ENCODE data around the gene GRIFIN. TPM values are rescaled to one million over a fixed set of nuclear protein-coding genes. Genes with fewer than 3 reads are reported as not detected.

Gene GRIFIN
- total and polyA plus RNA-seq, 2 donors (not counting 1 experiment from before 2014, with no cell fraction given), result not detected

DNA sequence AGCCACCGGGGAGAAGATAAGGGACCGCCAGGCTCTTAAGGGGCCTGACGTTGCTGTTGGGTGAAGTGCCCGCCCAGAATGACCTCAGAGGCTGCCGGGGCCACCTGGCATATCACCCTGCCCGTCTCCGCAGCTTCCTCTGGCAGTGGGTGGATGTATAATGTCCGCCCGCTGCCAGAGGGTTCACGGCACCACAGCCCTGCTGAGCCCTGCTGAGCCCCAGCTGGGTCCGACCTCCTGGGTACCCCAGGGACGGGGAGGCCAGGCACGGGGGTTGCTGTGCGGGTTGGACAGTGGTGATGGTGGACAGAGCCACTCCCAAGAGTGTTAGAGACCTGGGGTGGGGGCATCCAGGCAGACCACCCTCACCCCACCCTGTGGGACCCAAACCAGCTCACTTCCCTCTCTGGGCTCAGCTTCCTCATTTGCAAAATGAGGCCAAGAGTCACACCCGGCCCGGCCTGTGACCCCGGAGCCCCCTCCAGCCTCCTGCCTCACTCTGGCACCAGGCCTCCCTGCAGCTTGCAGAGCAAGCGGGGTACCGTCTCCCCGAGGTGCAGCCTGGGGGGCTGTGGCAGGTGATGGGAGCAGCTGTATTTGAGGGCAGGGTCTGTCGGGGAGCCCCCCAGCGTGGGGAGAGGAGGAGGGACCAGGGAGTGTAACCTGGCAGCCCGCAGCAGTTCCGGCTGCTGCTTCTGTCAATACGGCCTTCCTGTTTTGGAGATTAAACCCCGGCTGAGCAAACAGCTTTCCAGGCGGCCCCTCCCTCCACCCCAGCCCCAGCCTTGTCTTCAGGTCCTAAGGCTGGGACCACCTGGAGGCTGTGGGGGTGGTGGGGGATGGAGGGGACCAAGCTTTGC is 34.9 kb upstream of the GRIFIN start:
- peaks cover 6% of the 10 kb centered on the region for H3K4me1 ChIP-seq (ENCODE audit: control insufficient read depth, extremely low read depth, insufficient read depth, low read length)
- H3K9me3 ChIP-seq (ENCODE audit: control insufficient read depth, insufficient read depth, low read depth, low read length), result no peaks in the 10 kb centered on the region
- H3K36me3 ChIP-seq (ENCODE audit: control insufficient read depth, insufficient read depth, low read length), result no peaks in the 10 kb centered on the region
- H3K4me3 ChIP-seq (replicated peaks in 1 of 4; ENCODE audit: control extremely low read depth in 1 of 4, insufficient read depth in 1 of 4, low read depth in 3 of 4, low read length in 4 of 4), result no peak overlapping the region
- H3K27me3 ChIP-seq (ENCODE audit: control insufficient read depth, insufficient read depth, low read length), result peaks cover 2% of the 10 kb centered on the region
- no peak overlapping the region for H3K27ac ChIP-seq (ENCODE audit: insufficient read depth, low read length)
- no peak overlapping the region for H3K9ac ChIP-seq (ENCODE audit: insufficient read depth, low read length)
- H4K20me1 ChIP-seq (ENCODE audit: control insufficient read depth, extremely low read depth, insufficient read depth, low read length), result no peaks in the 10 kb centered on the region
- no peak overlapping the region for H3K4me2 ChIP-seq (ENCODE audit: extremely low read depth, insufficient read depth, low read length)
- no peaks in the 10 kb centered on the region for H3K79me2 ChIP-seq (ENCODE audit: control insufficient read depth, insufficient read depth, low read length)
- TF ChIP-seq, protein P1, sequence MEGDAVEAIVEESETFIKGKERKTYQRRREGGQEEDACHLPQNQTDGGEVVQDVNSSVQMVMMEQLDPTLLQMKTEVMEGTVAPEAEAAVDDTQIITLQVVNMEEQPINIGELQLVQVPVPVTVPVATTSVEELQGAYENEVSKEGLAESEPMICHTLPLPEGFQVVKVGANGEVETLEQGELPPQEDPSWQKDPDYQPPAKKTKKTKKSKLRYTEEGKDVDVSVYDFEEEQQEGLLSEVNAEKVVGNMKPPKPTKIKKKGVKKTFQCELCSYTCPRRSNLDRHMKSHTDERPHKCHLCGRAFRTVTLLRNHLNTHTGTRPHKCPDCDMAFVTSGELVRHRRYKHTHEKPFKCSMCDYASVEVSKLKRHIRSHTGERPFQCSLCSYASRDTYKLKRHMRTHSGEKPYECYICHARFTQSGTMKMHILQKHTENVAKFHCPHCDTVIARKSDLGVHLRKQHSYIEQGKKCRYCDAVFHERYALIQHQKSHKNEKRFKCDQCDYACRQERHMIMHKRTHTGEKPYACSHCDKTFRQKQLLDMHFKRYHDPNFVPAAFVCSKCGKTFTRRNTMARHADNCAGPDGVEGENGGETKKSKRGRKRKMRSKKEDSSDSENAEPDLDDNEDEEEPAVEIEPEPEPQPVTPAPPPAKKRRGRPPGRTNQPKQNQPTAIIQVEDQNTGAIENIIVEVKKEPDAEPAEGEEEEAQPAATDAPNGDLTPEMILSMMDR (conservative IDR thresholded peaks at IDR 0.05 in 1 of 2, IDR thresholded peaks at IDR 0.05 in 1 of 2; ENCODE audit: low read depth in 1 of 2, low read length in 2 of 2), result no peak
- no peak for TF ChIP-seq EZH2 (IDR thresholded peaks at IDR 0.05; ENCODE audit: low read length, missing control alignments)
- no peak overlapping the region for H2AFZ ChIP-seq (ENCODE audit: low read length)
- no peak for DNase-seq (ENCODE audit: low read depth in 2 of 2)

DNA sequence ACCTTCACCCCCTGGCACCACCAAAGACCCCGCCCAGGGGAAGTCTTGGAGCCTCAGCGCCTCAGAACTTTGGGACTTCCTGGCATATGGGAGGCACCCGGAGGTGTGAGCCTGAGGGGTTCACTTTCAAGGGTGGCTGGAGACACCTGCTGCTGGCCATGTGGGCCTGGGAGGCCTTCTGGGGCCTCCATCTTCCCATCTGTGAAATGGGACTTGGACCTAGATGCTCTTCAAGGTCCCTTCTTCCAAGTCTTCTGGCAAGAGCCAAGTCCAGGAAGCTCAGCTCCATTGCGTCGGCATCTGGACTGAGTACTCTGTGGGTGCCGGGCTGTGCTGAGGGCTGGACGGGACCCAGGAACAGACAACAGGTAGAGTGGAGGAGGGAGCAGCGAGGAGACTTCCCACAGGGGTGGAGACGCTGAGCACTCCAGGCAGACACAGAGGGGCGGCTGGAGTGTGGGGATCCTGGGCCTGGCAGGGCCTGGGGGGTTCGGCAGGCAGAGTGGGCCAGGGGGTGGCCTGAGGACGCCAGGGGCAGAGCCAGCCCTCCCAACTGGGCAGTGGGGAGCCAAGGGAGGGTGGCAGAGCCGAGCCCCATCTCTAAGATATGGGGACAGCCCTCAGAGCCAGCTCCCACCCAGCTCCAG is 34.1 kb upstream of the GRIFIN start:
- Histone ChIP-seq H4K20me1 (ENCODE audit: control insufficient read depth, extremely low read depth, insufficient read depth, low read length) (no peaks in the 10 kb centered on the region), H2AFZ (ENCODE audit: low read length) (no peak overlapping the region), H3K4me1 (ENCODE audit: control insufficient read depth, extremely low read depth, insufficient read depth, low read length) (peaks cover 6% of the 10 kb centered on the region), H3K27me3 (ENCODE audit: control insufficient read depth, insufficient read depth, low read length) (peaks cover 2% of the 10 kb centered on the region), H3K79me2 (ENCODE audit: control insufficient read depth, insufficient read depth, low read length) (no peaks in the 10 kb centered on the region), H3K4me3 (replicated peaks in 1 of 4; ENCODE audit: control extremely low read depth in 1 of 4, insufficient read depth in 1 of 4, low read depth in 3 of 4, low read length in 4 of 4) (no peak overlapping the region), H3K9ac (ENCODE audit: insufficient read depth, low read length) (no peak overlapping the region), H3K4me2 (ENCODE audit: extremely low read depth, insufficient read depth, low read length) (no peak overlapping the region), H3K27ac (ENCODE audit: insufficient read depth, low read length) (no peak overlapping the region), H3K36me3 (ENCODE audit: control insufficient read depth, insufficient read depth, low read length) (no peaks in the 10 kb centered on the region), H3K9me3 (ENCODE audit: control insufficient read depth, insufficient read depth, low read depth, low read length) (no peaks in the 10 kb centered on the region)
- TF ChIP-seq, protein P1 (conservative IDR thresholded peaks at IDR 0.05 in 1 of 2, IDR thresholded peaks at IDR 0.05 in 1 of 2; ENCODE audit: low read depth in 1 of 2, low read length in 2 of 2), result no peak
- no peak for TF ChIP-seq EZH2 (IDR thresholded peaks at IDR 0.05; ENCODE audit: low read length, missing control alignments)
- no peak for DNase-seq (ENCODE audit: low read depth in 2 of 2)

DNA sequence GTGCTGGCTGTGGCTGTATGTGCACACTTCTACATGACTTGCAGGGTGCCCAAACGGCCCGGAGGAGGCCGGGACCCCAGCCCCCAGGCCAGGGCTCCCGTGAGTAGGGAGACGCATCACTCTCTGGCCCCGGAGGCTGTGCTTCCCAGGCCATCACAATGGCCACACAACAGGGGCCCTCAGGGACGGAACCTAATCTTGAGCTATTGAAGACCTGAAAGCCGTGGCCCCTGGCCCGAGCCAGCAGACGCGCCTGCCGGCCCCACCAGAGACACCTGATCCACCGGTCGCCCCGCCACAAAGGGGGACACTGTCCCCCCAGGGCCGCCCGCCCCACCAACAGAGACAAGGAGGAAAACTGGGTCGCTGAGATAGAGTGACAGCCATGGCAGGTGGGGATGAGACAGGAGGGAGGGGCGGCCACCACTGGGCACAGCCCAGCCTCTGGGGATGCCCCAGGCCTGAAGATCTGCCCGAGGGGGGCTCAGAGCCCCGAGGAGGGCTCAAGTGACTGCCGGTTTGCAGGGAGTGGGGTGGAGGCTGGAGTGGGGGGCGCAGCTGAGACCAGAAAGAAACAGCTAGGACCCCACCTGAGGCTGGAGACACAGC is 33.2 kb upstream of the GRIFIN start:
- DNase-seq (ENCODE audit: low read depth in 2 of 2), result no peak
- Histone ChIP-seq H3K9ac (ENCODE audit: insufficient read depth, low read length) (no peak overlapping the region), H4K20me1 (ENCODE audit: control insufficient read depth, extremely low read depth, insufficient read depth, low read length) (no peaks in the 10 kb centered on the region), H3K4me1 (ENCODE audit: control insufficient read depth, extremely low read depth, insufficient read depth, low read length) (peaks cover 6% of the 10 kb centered on the region), H3K4me3 (replicated peaks in 1 of 4; ENCODE audit: control extremely low read depth in 1 of 4, insufficient read depth in 1 of 4, low read depth in 3 of 4, low read length in 4 of 4) (no peak overlapping the region), H3K9me3 (ENCODE audit: control insufficient read depth, insufficient read depth, low read depth, low read length) (no peaks in the 10 kb centered on the region), H3K27ac (ENCODE audit: insufficient read depth, low read length) (no peak overlapping the region), H3K4me2 (ENCODE audit: extremely low read depth, insufficient read depth, low read length) (no peak overlapping the region), H3K79me2 (ENCODE audit: control insufficient read depth, insufficient read depth, low read length) (no peaks in the 10 kb centered on the region), H3K36me3 (ENCODE audit: control insufficient read depth, insufficient read depth, low read length) (no peaks in the 10 kb centered on the region), H3K27me3 (ENCODE audit: control insufficient read depth, insufficient read depth, low read length) (peaks cover 2% of the 10 kb centered on the region), H2AFZ (ENCODE audit: low read length) (no peak overlapping the region)
- TF ChIP-seq, protein P1 (conservative IDR thresholded peaks at IDR 0.05 in 1 of 2, IDR thresholded peaks at IDR 0.05 in 1 of 2; ENCODE audit: low read depth in 1 of 2, low read length in 2 of 2), result no peak
- no peak for TF ChIP-seq EZH2 (IDR thresholded peaks at IDR 0.05; ENCODE audit: low read length, missing control alignments)

Measured in fibroblast of lung (primary cell).